Measurements from ENCODE around the gene C2orf92.
A peak's percentile ranks its signal among the peaks of the same experiment; 100 is the strongest.

The C2orf92 gene

GRCh38 chr2:97730245-97730644 lies 60.7 kb downstream of the C2orf92 start:
- peaks cover 4% of the 10 kb centered on the region in 2 experiments for H3K4me1 ChIP-seq (ENCODE audit: control insufficient read depth in 1 of 2, insufficient read depth in 2 of 2, low read length in 2 of 2)
- no peak overlapping the region for H2BK120ac ChIP-seq (ENCODE audit: insufficient read depth, low read length, poor library complexity)
- H3K4ac ChIP-seq (ENCODE audit: low read depth, low read length) = no peak overlapping the region
- no peaks in the 10 kb centered on the region for H3K79me1 ChIP-seq (ENCODE audit: low read length)
- no peak overlapping the region for H3K4me3 ChIP-seq (ENCODE audit: low read depth, low read length)
- H2BK12ac ChIP-seq (ENCODE audit: low read length) = no peak overlapping the region
- H3K9ac ChIP-seq (ENCODE audit: low read length) = no peak overlapping the region
- H3K27ac ChIP-seq (ENCODE audit: low read depth, low read length) = no peak overlapping the region
- WGBS (ENCODE audit: extremely low coverage, insufficient coverage, insufficient read length) = no CpG with 5 or more reads among the region's 1 CpG
- no peak overlapping the region for H4K12ac ChIP-seq (ENCODE audit: low read depth, low read length)
- no peak overlapping the region for H3K4me2 ChIP-seq (ENCODE audit: low read length)
- H3K9me3 ChIP-seq (ENCODE audit: insufficient read depth, low read depth, low read length) = peaks cover 14% of the 10 kb centered on the region
- H3K14ac ChIP-seq (ENCODE audit: low read length) = no peak overlapping the region
- H3K79me2 ChIP-seq (ENCODE audit: control insufficient read depth, insufficient read depth, low read length, poor library complexity) = no peaks in the 10 kb centered on the region
- H3K27me3 ChIP-seq (ENCODE audit: insufficient read depth, low read length) = no peaks in the 10 kb centered on the region
- H3K36me3 ChIP-seq (ENCODE audit: control insufficient read depth in 1 of 2, insufficient read depth in 2 of 2, low read length in 2 of 2) = no peaks in the 10 kb centered on the region
- H2BK5ac ChIP-seq (ENCODE audit: low read depth, low read length, poor library complexity) = no peak overlapping the region
- H4K8ac ChIP-seq (ENCODE audit: low read depth, low read length) = no peak overlapping the region
- H3K23ac ChIP-seq (ENCODE audit: low read length) = no peak overlapping the region
- DNase-seq = no peak
- H3K18ac ChIP-seq (ENCODE audit: low read length) = no peak overlapping the region
- no peak overlapping the region for H2AFZ ChIP-seq (ENCODE audit: insufficient read depth, low read length, poor library complexity)
- no peak overlapping the region for H2AK5ac ChIP-seq (ENCODE audit: low read length)
- no peak overlapping the region for H4K91ac ChIP-seq (ENCODE audit: low read depth, low read length)

GRCh38 chr2:97731274-97732020 lies 61.9 kb downstream of the C2orf92 start:
- Histone ChIP-seq H2BK120ac (ENCODE audit: insufficient read depth, low read length, poor library complexity) (no peak overlapping the region), H3K18ac (ENCODE audit: low read length) (no peak overlapping the region), H3K4ac (ENCODE audit: low read depth, low read length) (no peak overlapping the region), H3K4me2 (ENCODE audit: low read length) (no peak overlapping the region), H3K14ac (ENCODE audit: low read length) (no peak overlapping the region), H3K4me1 (ENCODE audit: control insufficient read depth in 1 of 2, insufficient read depth in 2 of 2, low read length in 2 of 2) (peaks cover 0 to 1% of the 10 kb centered on the region in 2 experiments), H2AK5ac (ENCODE audit: low read length) (no peak overlapping the region), H2BK5ac (ENCODE audit: low read depth, low read length, poor library complexity) (no peak overlapping the region), H3K9me3 (ENCODE audit: insufficient read depth, low read depth, low read length) (peaks cover 14% of the 10 kb centered on the region), H3K9ac (ENCODE audit: low read length) (no peak overlapping the region), H3K27ac (ENCODE audit: low read depth, low read length) (no peak overlapping the region), H4K12ac (ENCODE audit: low read depth, low read length) (no peak overlapping the region), H4K8ac (ENCODE audit: low read depth, low read length) (no peak overlapping the region), H3K23ac (ENCODE audit: low read length) (no peak overlapping the region), H2BK12ac (ENCODE audit: low read length) (no peak overlapping the region), H4K91ac (ENCODE audit: low read depth, low read length) (no peak overlapping the region), H3K27me3 (ENCODE audit: insufficient read depth, low read length) (no peaks in the 10 kb centered on the region), H3K79me1 (ENCODE audit: low read length) (no peaks in the 10 kb centered on the region), H2AFZ (ENCODE audit: insufficient read depth, low read length, poor library complexity) (no peak overlapping the region), H3K4me3 (ENCODE audit: low read depth, low read length) (no peak overlapping the region), H3K36me3 (ENCODE audit: control insufficient read depth in 1 of 2, insufficient read depth in 2 of 2, low read length in 2 of 2) (no peaks in the 10 kb centered on the region), H3K79me2 (ENCODE audit: control insufficient read depth, insufficient read depth, low read length, poor library complexity) (no peaks in the 10 kb centered on the region)
- WGBS (ENCODE audit: extremely low coverage, insufficient coverage, insufficient read length) = no CpG with 5 or more reads among the region's 12 CpGs
- DNase-seq = no peak

GRCh38 chr2:97732436-97733340 lies 63.2 kb downstream of the C2orf92 start:
- H3K4me3 ChIP-seq (ENCODE audit: low read depth, low read length) = no peak overlapping the region
- no peaks in the 10 kb centered on the region for H3K36me3 ChIP-seq (ENCODE audit: control insufficient read depth in 1 of 2, insufficient read depth in 2 of 2, low read length in 2 of 2)

GRCh38 chr2:97733341-97734035 lies 64.0 kb downstream of the C2orf92 start:
- H3K79me1 ChIP-seq (ENCODE audit: low read length) = no peaks in the 10 kb centered on the region
- no peaks in the 10 kb centered on the region for H3K4me1 ChIP-seq (ENCODE audit: control insufficient read depth in 1 of 2, insufficient read depth in 2 of 2, low read length in 2 of 2)

More at GRCh38 chr2:97732436-97733340, 63.2 kb downstream of the C2orf92 start:
- no peak overlapping the region for H3K14ac ChIP-seq (ENCODE audit: low read length)
- H3K9me3 ChIP-seq (ENCODE audit: insufficient read depth, low read depth, low read length) = peaks cover 15% of the 10 kb centered on the region
- no peak overlapping the region for H2BK5ac ChIP-seq (ENCODE audit: low read depth, low read length, poor library complexity)
- no peak overlapping the region for H3K4me2 ChIP-seq (ENCODE audit: low read length)
- H2AFZ ChIP-seq (ENCODE audit: insufficient read depth, low read length, poor library complexity) = no peak overlapping the region
- no peak overlapping the region for H3K23ac ChIP-seq (ENCODE audit: low read length)
- H4K8ac ChIP-seq (ENCODE audit: low read depth, low read length) = no peak overlapping the region
- H3K79me1 ChIP-seq (ENCODE audit: low read length) = no peaks in the 10 kb centered on the region
- H2AK5ac ChIP-seq (ENCODE audit: low read length) = no peak overlapping the region
- no CpG with 5 or more reads among the region's 28 CpGs for WGBS (ENCODE audit: extremely low coverage, insufficient coverage, insufficient read length)
- H3K79me2 ChIP-seq (ENCODE audit: control insufficient read depth, insufficient read depth, low read length, poor library complexity) = no peaks in the 10 kb centered on the region
- H3K27me3 ChIP-seq (ENCODE audit: insufficient read depth, low read length) = no peaks in the 10 kb centered on the region
- H3K4ac ChIP-seq (ENCODE audit: low read depth, low read length) = no peak overlapping the region
- H3K4me1 ChIP-seq (ENCODE audit: control insufficient read depth in 1 of 2, insufficient read depth in 2 of 2, low read length in 2 of 2) = no peaks in the 10 kb centered on the region
- DNase-seq = no peak
- H3K9ac ChIP-seq (ENCODE audit: low read length) = no peak overlapping the region
- H3K18ac ChIP-seq (ENCODE audit: low read length) = no peak overlapping the region
- no peak overlapping the region for H2BK12ac ChIP-seq (ENCODE audit: low read length)
- no peak overlapping the region for H4K91ac ChIP-seq (ENCODE audit: low read depth, low read length)
- no peak overlapping the region for H2BK120ac ChIP-seq (ENCODE audit: insufficient read depth, low read length, poor library complexity)
- H4K12ac ChIP-seq (ENCODE audit: low read depth, low read length) = no peak overlapping the region
- no peak overlapping the region for H3K27ac ChIP-seq (ENCODE audit: low read depth, low read length)

More at GRCh38 chr2:97733341-97734035, 64.0 kb downstream of the C2orf92 start:
- Histone ChIP-seq H2BK12ac (ENCODE audit: low read length) (no peak overlapping the region), H4K12ac (ENCODE audit: low read depth, low read length) (no peak overlapping the region), H3K4me3 (ENCODE audit: low read depth, low read length) (no peak overlapping the region), H3K4me2 (ENCODE audit: low read length) (no peak overlapping the region), H3K27ac (ENCODE audit: low read depth, low read length) (no peak overlapping the region), H4K8ac (ENCODE audit: low read depth, low read length) (no peak overlapping the region), H2BK5ac (ENCODE audit: low read depth, low read length, poor library complexity) (no peak overlapping the region), H3K79me2 (ENCODE audit: control insufficient read depth, insufficient read depth, low read length, poor library complexity) (no peaks in the 10 kb centered on the region), H3K14ac (ENCODE audit: low read length) (no peak overlapping the region), H2AFZ (ENCODE audit: insufficient read depth, low read length, poor library complexity) (no peak overlapping the region), H2BK120ac (ENCODE audit: insufficient read depth, low read length, poor library complexity) (no peak overlapping the region), H4K91ac (ENCODE audit: low read depth, low read length) (no peak overlapping the region), H3K23ac (ENCODE audit: low read length) (peak overlapping the region; percentile 37), H3K9ac (ENCODE audit: low read length) (no peak overlapping the region), H2AK5ac (ENCODE audit: low read length) (no peak overlapping the region), H3K27me3 (ENCODE audit: insufficient read depth, low read length) (no peaks in the 10 kb centered on the region), H3K36me3 (ENCODE audit: control insufficient read depth in 1 of 2, insufficient read depth in 2 of 2, low read length in 2 of 2) (no peaks in the 10 kb centered on the region), H3K18ac (ENCODE audit: low read length) (no peak overlapping the region), H3K9me3 (ENCODE audit: insufficient read depth, low read depth, low read length) (peaks cover 12% of the 10 kb centered on the region), H3K4ac (ENCODE audit: low read depth, low read length) (no peak overlapping the region)
- DNase-seq = no peak
- no CpG with 5 or more reads among the region's 20 CpGs for WGBS (ENCODE audit: extremely low coverage, insufficient coverage, insufficient read length)
